Mesodermal cell (in vitro differentiated cells): ENCODE measurements around the gene SCFD2.

ENCODE experiments used
- H3K27ac ChIP-seq: 2 replicates; pipeline ENCODE4 v1.7.0; 2013; ENCODE audit warnings: mild to moderate bottlenecking, low read depth, low read length, moderate library complexity; ENCODE audit not compliant: severe bottlenecking
- H3K36me3 ChIP-seq: 2 replicates; pipeline ENCODE4 v1.7.1; 2013; ENCODE audit warnings: mild to moderate bottlenecking, low read length, moderate library complexity; ENCODE audit not compliant: control insufficient read depth, insufficient read depth
- H3K4me1 ChIP-seq: one replicate; pipeline ENCODE4 v1.7.1; 2013; ENCODE audit warnings: mild to moderate bottlenecking, low read length; ENCODE audit not compliant: insufficient read depth, control insufficient read depth, poor library complexity, severe bottlenecking
- H3K4me3 ChIP-seq: 2 replicates; pipeline ENCODE4 v1.7.0; 2013; ENCODE audit warnings: low read length, control low read depth, mild to moderate bottlenecking; ENCODE audit not compliant: insufficient read depth, poor library complexity, severe bottlenecking; ENCODE audit errors: extremely low read depth
- H3K9me3 ChIP-seq: 2 replicates; pipeline ENCODE4 v1.7.1; 2013; ENCODE audit warnings: mild to moderate bottlenecking, low read length, moderate library complexity; ENCODE audit not compliant: control insufficient read depth
- WGBS, 2 experiments: methylation state at CpG; one replicate each; pipeline ENCODE4 v1.1.5; 2013; ENCODE audit warnings: missing lambda C conversion rate in 2 of 2; ENCODE audit not compliant: insufficient coverage in 2 of 2; 5-methylcytosine and 5-hydroxymethylcytosine counted together

SCFD2 gene

DNA sequence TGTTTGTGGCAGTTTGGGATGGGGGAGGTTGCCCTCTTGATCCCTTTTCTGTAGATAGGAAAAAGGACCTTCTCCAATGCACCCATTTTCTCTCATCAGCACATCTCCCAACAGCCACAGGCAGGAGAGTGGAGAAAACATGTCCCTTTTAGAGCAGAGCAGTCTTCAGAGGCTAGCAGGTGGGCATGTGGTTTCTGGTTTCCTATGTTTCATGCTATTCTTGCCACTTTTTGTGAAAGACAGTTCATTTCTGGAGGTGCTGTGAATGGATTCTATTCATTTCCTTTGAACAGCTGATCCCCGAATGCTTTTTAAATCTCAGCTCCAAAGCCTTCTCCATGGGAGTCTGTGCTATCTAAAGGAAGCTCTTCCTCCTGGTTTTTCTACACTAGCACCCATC lies 484.9 kb downstream of the SCFD2 start:
- H3K4me3 ChIP-seq = no peak overlapping the region
- H3K36me3 ChIP-seq = no peaks in the 10 kb centered on the region
- 89% methylated on average over 1 of the region's 1 CpG; no CpG with 5 or more reads in 1 of the 2 experiments for WGBS, 2 experiments

GRCh38 chr4:52879471-52879870 lies 486.4 kb downstream of the SCFD2 start:
- no peak overlapping the region for H3K4me3 ChIP-seq
- peaks cover 4% of the 10 kb centered on the region for H3K9me3 ChIP-seq
- H3K4me1 ChIP-seq = peaks cover 29% of the 10 kb centered on the region
- no peak overlapping the region for H3K27ac ChIP-seq
- WGBS, 2 experiments = 100% methylated on average over 2 of the region's 3 CpGs
- no peaks in the 10 kb centered on the region for H3K36me3 ChIP-seq

More for the DNA sequence above, 484.9 kb downstream of the SCFD2 start:
- Histone ChIP-seq H3K4me1 (peaks cover 22% of the 10 kb centered on the region), H3K9me3 (peaks cover 9% of the 10 kb centered on the region), H3K27ac (no peak overlapping the region)

DNA sequence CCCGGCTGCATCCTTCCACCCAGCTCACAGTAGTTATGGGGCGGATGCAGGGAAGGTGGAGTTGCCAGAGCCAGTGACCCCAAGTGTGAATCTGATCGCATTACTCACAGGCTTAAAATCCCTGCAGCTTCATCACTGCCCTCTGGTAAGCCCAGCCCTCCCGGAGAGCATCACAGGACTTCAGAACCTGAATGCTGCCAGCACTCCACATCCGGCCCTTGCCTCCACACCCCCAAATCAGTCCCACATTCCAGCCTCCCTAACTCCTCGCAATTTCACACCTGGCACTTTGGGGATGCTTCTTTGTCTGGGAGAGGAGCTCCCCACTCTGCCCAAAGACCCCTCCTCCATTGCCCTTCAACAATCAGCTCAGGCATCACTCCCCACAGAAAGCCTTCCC lies 488.2 kb downstream of the SCFD2 start:
- H3K4me3 ChIP-seq = no peak overlapping the region
- WGBS, 2 experiments = 56 to 63% methylated on average over 5 to 6 of the region's 6 CpGs
- H3K4me1 ChIP-seq = peaks cover 33% of the 10 kb centered on the region
- H3K27ac ChIP-seq = no peak overlapping the region
- H3K9me3 ChIP-seq = peaks cover 4% of the 10 kb centered on the region
- H3K36me3 ChIP-seq = no peaks in the 10 kb centered on the region

DNA sequence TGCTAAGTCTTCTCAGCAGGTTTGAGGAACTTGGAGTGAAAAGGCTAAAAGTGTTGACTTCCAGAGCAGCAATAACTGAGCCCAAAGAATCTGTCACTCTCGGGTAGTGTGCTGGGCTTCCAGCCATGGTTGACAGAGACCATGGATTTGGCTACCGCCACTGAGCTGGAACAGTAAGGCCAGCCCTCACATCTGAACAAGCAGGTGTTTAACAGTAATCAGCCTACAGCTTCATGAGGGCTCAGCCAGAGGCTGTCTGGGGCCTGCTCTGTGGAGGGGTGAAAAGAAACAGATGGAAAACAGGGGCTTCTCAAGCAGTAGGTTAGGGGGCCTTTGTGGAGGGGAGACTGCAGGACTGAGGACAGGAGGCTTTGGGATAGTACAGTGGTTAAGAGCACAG lies 488.8 kb downstream of the SCFD2 start:
- 82 to 100% methylated on average over 1 to 2 of the region's 2 CpGs for WGBS, 2 experiments
- no peak overlapping the region for H3K4me3 ChIP-seq
- H3K9me3 ChIP-seq = peaks cover 4% of the 10 kb centered on the region
- no peaks in the 10 kb centered on the region for H3K36me3 ChIP-seq
- H3K27ac ChIP-seq = no peak overlapping the region
- H3K4me1 ChIP-seq = peaks cover 34% of the 10 kb centered on the region

GRCh38 chr4:52876069-52876468 lies 489.8 kb downstream of the SCFD2 start:
- WGBS, 2 experiments = 95 to 100% methylated on average over 2 to 3 of the region's 4 CpGs
- peaks cover 34% of the 10 kb centered on the region for H3K4me1 ChIP-seq
- H3K36me3 ChIP-seq = no peaks in the 10 kb centered on the region
- no peaks in the 10 kb centered on the region for H3K9me3 ChIP-seq
- H3K27ac ChIP-seq = no peak overlapping the region
- no peak overlapping the region for H3K4me3 ChIP-seq

DNA sequence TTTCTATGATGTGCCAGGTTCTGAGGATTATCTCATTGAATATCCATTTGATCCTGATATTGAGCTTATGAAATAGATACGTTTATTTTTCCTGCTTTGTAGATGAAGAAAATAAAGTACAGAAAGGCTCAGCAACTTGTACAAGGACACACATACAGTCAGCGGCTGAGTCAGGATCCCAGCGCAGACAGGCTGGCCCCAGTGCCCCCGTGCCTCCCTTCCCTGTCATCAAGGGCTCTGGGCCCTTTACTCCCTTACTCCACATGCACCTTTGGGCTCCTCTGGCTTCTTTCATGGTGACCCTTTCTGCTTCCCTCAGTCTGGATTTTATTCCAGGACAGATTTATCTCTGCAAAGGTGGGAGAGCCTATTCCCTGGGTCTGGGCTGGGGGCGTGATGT lies 490.9 kb downstream of the SCFD2 start:
- H3K27ac ChIP-seq = no peak overlapping the region
- H3K4me1 ChIP-seq = peaks cover 38% of the 10 kb centered on the region
- H3K4me3 ChIP-seq = no peak overlapping the region
- H3K9me3 ChIP-seq = no peaks in the 10 kb centered on the region
- 90 to 93% methylated on average over 3 to 4 of the region's 5 CpGs for WGBS, 2 experiments
- no peaks in the 10 kb centered on the region for H3K36me3 ChIP-seq

- H3K4me3 ChIP-seq = no peak overlapping the region
- no peaks in the 10 kb centered on the region for H3K9me3 ChIP-seq
- H3K27ac ChIP-seq = peak overlapping the region; percentile 89
- WGBS, 2 experiments = 3 to 4% methylated on average over 8 of the region's 10 CpGs
- no peaks in the 10 kb centered on the region for H3K36me3 ChIP-seq
- peaks cover 39% of the 10 kb centered on the region for H3K4me1 ChIP-seq
Observed at GRCh38 chr4:52873861-52874343, 492.0 kb downstream of the SCFD2 start.

DNA sequence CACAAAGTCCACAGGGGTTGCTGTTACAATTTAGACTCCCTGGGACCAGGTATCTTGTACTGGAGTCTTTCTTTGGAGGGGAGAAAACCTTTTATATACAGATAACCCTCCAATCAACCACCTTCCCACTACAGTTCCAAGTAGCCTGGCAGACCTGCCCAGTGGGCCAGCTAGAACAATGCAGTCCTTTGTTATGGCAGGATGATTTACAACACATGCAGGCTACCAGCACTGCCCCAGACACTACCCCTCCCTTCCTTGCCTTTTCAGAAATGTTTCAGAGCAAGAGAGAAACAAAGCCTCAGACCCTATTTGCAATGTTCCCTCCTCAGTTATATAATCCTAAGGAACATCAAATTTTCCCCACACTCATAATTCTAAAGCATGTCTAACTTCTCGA lies 492.7 kb downstream of the SCFD2 start:
- Histone ChIP-seq H3K9me3 (no peaks in the 10 kb centered on the region), H3K4me3 (no peak overlapping the region), H3K4me1 (peaks cover 39% of the 10 kb centered on the region), H3K36me3 (no peaks in the 10 kb centered on the region), H3K27ac (peak overlapping the region; percentile 89)
- no CpG with 5 or more reads among the region's 1 CpG for WGBS, 2 experiments

- Histone ChIP-seq H3K4me3 (no peak overlapping the region), H3K36me3 (peaks cover 19% of the 10 kb centered on the region), H3K4me1 (peaks cover 37% of the 10 kb centered on the region), H3K27ac (no peak overlapping the region), H3K9me3 (no peaks in the 10 kb centered on the region)
- 95% methylated on average over 4 of the region's 4 CpGs; no CpG with 5 or more reads in 1 of the 2 experiments for WGBS, 2 experiments
Observed at GRCh38 chr4:52870225-52870624, 495.6 kb downstream of the SCFD2 start.

GRCh38 chr4:52869656-52870055 lies 496.2 kb downstream of the SCFD2 start:
- Histone ChIP-seq H3K4me1 (peaks cover 32% of the 10 kb centered on the region), H3K36me3 (peaks cover 25% of the 10 kb centered on the region), H3K9me3 (no peaks in the 10 kb centered on the region), H3K4me3 (no peak overlapping the region), H3K27ac (no peak overlapping the region)
- WGBS, 2 experiments = no CpG with 5 or more reads among the region's 1 CpG

DNA sequence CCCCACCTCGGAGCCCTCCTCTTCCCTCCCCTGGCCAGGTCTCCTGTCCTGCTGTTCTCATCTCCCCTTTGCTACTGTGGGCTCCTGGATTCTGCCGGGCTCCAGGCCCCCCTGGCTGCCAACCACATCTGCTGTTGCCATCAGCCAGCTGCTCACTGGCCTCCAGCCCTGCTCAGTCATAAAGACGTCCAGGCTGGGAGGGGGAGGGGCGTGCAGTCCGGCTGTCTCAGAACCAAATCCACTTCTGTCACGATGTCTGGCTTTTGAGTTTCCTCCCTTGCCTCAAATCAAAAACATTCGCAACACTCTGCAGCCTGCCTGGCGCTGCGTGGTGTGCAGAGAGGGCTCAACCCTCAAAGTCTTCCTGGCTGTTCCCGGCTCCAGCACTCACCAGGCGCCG lies 496.7 kb downstream of the SCFD2 start:
- no peaks in the 10 kb centered on the region for H3K9me3 ChIP-seq
- 86 to 93% methylated on average over 8 to 9 of the region's 12 CpGs for WGBS, 2 experiments
- no peak overlapping the region for H3K27ac ChIP-seq
- H3K36me3 ChIP-seq = peaks cover 30% of the 10 kb centered on the region
- no peak overlapping the region for H3K4me3 ChIP-seq
- peaks cover 27% of the 10 kb centered on the region for H3K4me1 ChIP-seq
